Hypothalamus (tissue), 51 donors: ENCODE results near the gene EDDM13.
A peak's percentile ranks its signal among the peaks of the same experiment; 100 is the strongest.
"Not testable (repeated sequence)": the region's sequence is repeated elsewhere in the genome, so short reads cannot be mapped to it uniquely, and the experiment has no call there.

Experiments used
- DNase-seq, 51 donors: peaks; one replicate each; lab custom pipeline; 2025; lab: John Stamatoyannopoulos, UW

Gene EDDM13

GRCh38 chr19:56319991-56320390 lies 47.4 kb downstream of the EDDM13 start:
- no peak for DNase-seq

GRCh38 chr19:56321254-56321988 lies 48.9 kb downstream of the EDDM13 start:
- DNase-seq, result no peak

GRCh38 chr19:56321989-56322440 lies 49.5 kb downstream of the EDDM13 start:
- no peak for DNase-seq

- no peak for DNase-seq
These were observed 51.9 kb downstream of the EDDM13 start for GRCh38 chr19:56324436-56324835.

DNA sequence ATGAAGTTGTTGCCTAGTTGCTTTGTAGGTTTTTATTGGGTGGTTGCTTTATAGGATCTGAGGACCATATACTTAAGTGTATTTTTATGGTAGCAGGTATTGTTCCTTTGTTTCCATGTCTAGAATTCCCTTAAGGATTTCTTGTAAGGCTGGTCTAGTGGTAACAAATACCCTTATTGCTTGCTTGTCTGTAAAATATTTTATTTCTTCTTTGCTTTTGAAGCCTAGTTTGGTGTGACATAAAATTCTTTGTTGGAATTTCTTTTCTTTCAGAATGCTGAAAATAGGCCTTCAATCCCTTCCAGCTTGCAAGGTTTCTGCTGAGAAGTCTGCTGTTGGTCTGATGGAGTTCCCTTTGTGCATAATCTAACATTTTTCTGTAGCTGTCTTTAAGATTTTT lies 60.1 kb downstream of the EDDM13 start:
- DNase-seq, result no peak

- DNase-seq, result no peak
These were observed 61.0 kb downstream of the EDDM13 start for GRCh38 chr19:56333506-56333905.

DNA sequence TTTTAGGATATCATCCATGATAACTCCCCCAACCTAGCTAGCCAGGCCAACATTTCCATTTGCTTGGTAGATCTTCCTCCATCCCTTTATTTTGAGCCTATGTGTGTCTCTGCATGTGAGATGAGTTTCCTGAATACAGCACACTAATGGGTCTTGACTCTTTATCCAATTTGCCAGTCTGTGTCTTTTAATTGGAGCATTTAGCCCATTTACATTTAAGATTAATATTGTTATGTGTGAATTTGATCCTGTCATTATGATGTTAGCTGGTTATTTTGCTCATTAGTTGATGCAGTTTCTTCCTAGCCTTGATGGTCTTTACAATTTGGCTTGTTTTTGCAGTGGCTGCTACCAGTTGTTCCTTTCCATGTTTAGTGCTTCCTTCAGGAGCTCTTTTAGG lies 62.8 kb downstream of the EDDM13 start:
- not testable (repeated sequence) for DNase-seq

DNA sequence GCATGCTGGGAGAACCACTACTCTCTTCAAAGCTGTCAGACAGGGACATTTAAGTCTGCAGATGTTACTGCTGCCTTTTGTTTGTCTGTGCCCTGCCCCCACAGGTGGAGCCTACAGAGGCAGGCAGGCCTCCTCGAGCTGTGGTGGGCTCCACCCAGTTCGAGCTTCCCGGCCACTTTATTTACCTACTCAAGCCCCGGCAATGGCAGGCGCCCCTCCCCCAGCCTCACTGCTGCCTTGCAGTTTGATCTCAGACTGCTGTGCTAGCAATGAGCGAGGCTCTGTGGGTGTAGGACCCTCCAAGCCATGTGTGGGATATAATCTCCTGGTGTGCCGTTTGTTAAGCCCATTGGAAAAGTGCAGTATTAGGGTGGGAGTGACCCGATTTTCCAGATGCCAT lies 64.5 kb downstream of the EDDM13 start:
- DNase-seq, result not testable (repeated sequence)

DNA sequence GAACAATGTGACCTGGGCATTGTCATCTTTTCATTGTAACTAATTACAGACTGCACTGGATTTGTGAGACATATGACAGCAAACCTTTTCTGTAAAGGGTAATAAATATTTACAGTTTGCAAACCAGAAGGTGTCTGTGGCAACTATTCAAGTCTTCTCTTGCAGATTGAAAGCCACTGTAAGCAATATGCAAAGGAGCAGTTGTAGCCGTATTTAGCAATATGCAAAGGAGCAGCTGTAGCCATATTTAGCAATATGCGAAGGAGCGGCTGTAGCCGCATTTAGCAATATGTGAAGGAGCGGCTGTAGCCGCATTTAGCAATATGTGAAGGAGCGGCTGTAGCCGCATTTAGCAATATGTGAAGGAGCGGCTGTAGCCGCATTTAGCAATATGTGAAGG lies 66.5 kb downstream of the EDDM13 start:
- DNase-seq, result not testable (repeated sequence)

GRCh38 chr19:56341948-56342347 lies 69.4 kb downstream of the EDDM13 start:
- DNase-seq, result no peak

- DNase-seq, result no peak
These were observed 74.7 kb downstream of the EDDM13 start for GRCh38 chr19:56347163-56347778.

GRCh38 chr19:56348289-56348877 lies 75.8 kb downstream of the EDDM13 start:
- no peak for DNase-seq

GRCh38 chr19:56350416-56351045 lies 78.0 kb downstream of the EDDM13 start:
- DNase-seq, result peak in 1 of 51 donors; percentile 3

DNA sequence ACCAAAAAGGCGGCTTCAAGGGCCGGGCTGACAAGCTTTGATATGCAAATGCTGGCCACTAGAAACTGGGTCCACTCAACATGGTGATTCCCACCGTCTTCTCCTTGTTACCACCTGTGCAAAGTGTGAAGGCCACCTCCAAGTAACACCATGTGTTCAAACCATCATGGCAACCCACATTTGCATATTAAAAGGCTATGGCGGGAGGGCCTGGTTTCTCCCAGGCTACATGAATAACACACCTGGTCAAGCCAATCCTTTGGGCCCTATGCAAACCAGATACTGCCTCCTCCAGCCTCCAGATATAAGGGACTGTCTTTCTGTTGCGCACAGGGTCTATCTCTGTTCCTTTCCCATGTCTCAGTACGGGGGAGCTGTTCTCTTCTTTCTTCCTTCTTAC lies 78.7 kb downstream of the EDDM13 start:
- no peak for DNase-seq

DNA sequence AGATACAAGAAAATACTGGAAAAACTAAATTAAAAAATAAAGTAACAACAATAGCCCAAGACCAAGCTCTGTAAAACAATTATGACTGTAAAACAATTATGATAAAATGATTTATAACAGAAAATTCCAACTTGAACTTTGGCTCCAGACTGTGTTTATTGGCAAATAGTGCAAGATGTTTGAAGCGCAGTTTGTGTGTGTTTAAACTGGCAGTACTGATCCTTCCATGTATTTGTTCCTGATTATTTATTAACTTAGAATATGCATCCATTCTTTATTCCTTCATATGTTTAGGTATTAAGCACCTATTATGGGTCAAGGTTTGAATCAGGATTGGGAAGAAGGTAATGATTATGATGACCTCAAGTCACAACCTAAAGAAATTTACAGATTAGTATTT lies 83.0 kb downstream of the EDDM13 start:
- DNase-seq, result no peak

- no peak for DNase-seq
These were observed 84.4 kb downstream of the EDDM13 start for GRCh38 chr19:56356944-56357343.
